SK-N-SH (cell line): ENCODE measurements around the gene NECTIN1. TPM values are rescaled to one million over a fixed set of nuclear protein-coding genes. Genes with fewer than 3 reads are reported as not detected.

Experiments used
- CTCF ChIA-PET: fragments of 300-600, 350-600 bp; formaldehyde crosslinking; extraction: SDS; loops from one replicate; lab custom pipeline; 2021; lab: Yijun Ruan, JAX
- POLR2A ChIA-PET: fragments of 350-600 bp; sonication (Branson Sonifier 250); formaldehyde crosslinking; extraction: SDS; loops from one replicate; lab custom pipeline; 2020; ENCODE audit warnings: antibody characterized with exemption, inconsistent platforms; lab: Yijun Ruan, JAX
- DNase-seq: peaks from one replicate; pipeline ENCODE4 v3.0.0; 2012
- H2AFZ ChIP-seq: fragments of 200-600 bp; sonication (generic); 2 replicates; pipeline ENCODE4 v1.8.1; 2016; ENCODE audit warnings: antibody characterized with exemption, mild to moderate bottlenecking, low read depth
- H3F3A ChIP-seq: fragments of 200-600 bp; sonication (generic); replicated peaks from 2 replicates; pipeline ENCODE3; 2016; ENCODE audit warnings: antibody characterized with exemption, mild to moderate bottlenecking; ENCODE audit not compliant: insufficient read depth
- H3K27ac ChIP-seq, 2 experiments: fragments of 200-500 bp in 1 of 2; fragments of 200-600 bp in 1 of 2; sonication (Bioruptor generic) in 1 of 2; sonication (generic), shearing (Covaris generic) in 1 of 2; 2 replicates each; pipeline versions ENCODE4 v1.5.1 to v1.6.1; 2014 to 2016; ENCODE audit warnings: low read depth in 2 of 2, inconsistent platforms in 1 of 2, low read length in 1 of 2, mild to moderate bottlenecking in 1 of 2, mixed read lengths in 1 of 2
- H3K27me3 ChIP-seq: fragments of 200-600 bp; sonication (generic), shearing (Covaris generic); 2 replicates; pipeline ENCODE4 v1.6.1; 2016; ENCODE audit warnings: mixed run types; ENCODE audit not compliant: insufficient read depth
- H3K36me3 ChIP-seq, 2 experiments: fragments of 200-500 bp in 1 of 2; fragments of 200-600 bp in 1 of 2; sonication (Bioruptor generic) in 1 of 2; sonication (generic) in 1 of 2; replicated peaks in 1 of 2; 2 replicates each; pipeline versions ENCODE3 to v1.5.1; 2014 to 2016; ENCODE audit warnings: low read length in 1 of 2, mild to moderate bottlenecking in 1 of 2; ENCODE audit not compliant: insufficient read depth in 2 of 2, control insufficient read depth in 1 of 2
- H3K4me1 ChIP-seq, 2 experiments: fragments of 200-500 bp in 1 of 2; fragments of 200-600 bp in 1 of 2; sonication (Bioruptor generic) in 1 of 2; sonication (generic), shearing (Covaris generic) in 1 of 2; 2 replicates each; pipeline versions ENCODE4 v1.5.1 to v1.6.1; 2014 to 2016; ENCODE audit warnings: low read depth in 1 of 2, low read length in 1 of 2, mixed run types in 1 of 2; ENCODE audit not compliant: insufficient read depth in 2 of 2, control insufficient read depth in 1 of 2
- H3K4me2 ChIP-seq: fragments of 200-600 bp; sonication (generic), shearing (Covaris generic); 2 replicates; pipeline ENCODE4 v1.6.1; 2017; ENCODE audit warnings: mixed run types
- H3K4me3 ChIP-seq, 2 experiments: fragments of 200-500 bp in 1 of 2; fragments of 200-600 bp in 1 of 2; sonication (Bioruptor generic) in 1 of 2; sonication (generic), shearing (Covaris generic) in 1 of 2; 2 replicates each; pipeline versions ENCODE4 v1.5.1 to v1.8.1; 2014 to 2016; ENCODE audit warnings: low read depth in 2 of 2, inconsistent platforms in 1 of 2, low read length in 1 of 2, mild to moderate bottlenecking in 1 of 2, mixed read lengths in 1 of 2, moderate library complexity in 1 of 2
- H3K79me2 ChIP-seq: fragments of 200-600 bp; sonication (generic); 2 replicates; pipeline ENCODE4 v1.8.1; 2017; ENCODE audit warnings: mild to moderate bottlenecking; ENCODE audit not compliant: insufficient read depth
- H3K9ac ChIP-seq: fragments of 200-600 bp; sonication (generic); 2 replicates; pipeline ENCODE4 v1.6.1; 2017; ENCODE audit warnings: mixed run types
- H3K9me2 ChIP-seq: fragments of 200-600 bp; sonication (generic); 2 replicates; pipeline ENCODE4 v1.6.1; 2017; ENCODE audit warnings: mixed run types
- H3K9me3 ChIP-seq: fragments of 200-600 bp; sonication (generic); 2 replicates; pipeline ENCODE4 v1.6.1; 2017; ENCODE audit warnings: mixed run types, mild to moderate bottlenecking, moderate library complexity
- H4K20me1 ChIP-seq: fragments of 200-600 bp; sonication (generic); 2 replicates; pipeline ENCODE4 v1.6.1; 2017; ENCODE audit warnings: mild to moderate bottlenecking, mixed run types; ENCODE audit not compliant: insufficient read depth
- CHD2 ChIP-seq: fragments of 150-350 bp; IDR thresholded peaks from 2 replicates; pipeline ENCODE4 v1.6.1; 2018; ENCODE audit warnings: low read length; ENCODE audit not compliant: partially characterized antibody
- EP300 ChIP-seq, 2 experiments: IDR thresholded peaks; 2 replicates each; pipeline versions ENCODE4 v1.4.0 to v1.6.1; 2012; ENCODE audit warnings: borderline replicate concordance in 1 of 2, low read depth in 1 of 2, low read length in 1 of 2
- EZH2phosphoT487 ChIP-seq: fragments of 200-600 bp; sonication (generic); IDR thresholded peaks from 2 replicates; pipeline ENCODE4 v1.6.1; 2017; ENCODE audit warnings: low read depth, mixed run types, mild to moderate bottlenecking, antibody characterized with exemption, moderate library complexity, borderline replicate concordance
- FOSL2 ChIP-seq: IDR thresholded peaks from 2 replicates; pipeline ENCODE4 v1.4.0; 2012; ENCODE audit warnings: low read depth, mild to moderate bottlenecking, moderate library complexity, borderline replicate concordance
- GABPA ChIP-seq: IDR thresholded peaks from 2 replicates; pipeline ENCODE4 v1.4.0; 2012; ENCODE audit warnings: low read depth, mild to moderate bottlenecking
- GATA2 ChIP-seq: sonication (generic); formaldehyde crosslinking; IDR thresholded peaks from 2 replicates; pipeline ENCODE4 v1.5.0; 2020; ENCODE audit warnings: mild to moderate bottlenecking, missing genetic modification reagents
- JUND ChIP-seq: IDR thresholded peaks from 2 replicates; pipeline ENCODE4 v1.4.0; 2012
- NFIC ChIP-seq: IDR thresholded peaks from 2 replicates; pipeline ENCODE4 v1.4.0; 2012; ENCODE audit warnings: borderline replicate concordance
- POLR2AphosphoS5 ChIP-seq: IDR thresholded peaks from 2 replicates; pipeline ENCODE4 v1.6.1; 2012; ENCODE audit warnings: low read depth, low read length
- RCOR1 ChIP-seq: fragments of 150-350 bp; IDR thresholded peaks from 2 replicates; pipeline ENCODE4 v1.6.1; 2017; ENCODE audit warnings: antibody characterized with exemption, low read length
- RFX5 ChIP-seq: IDR thresholded peaks from 2 replicates; pipeline ENCODE4 v1.6.1; 2012; ENCODE audit warnings: mild to moderate bottlenecking, improper control_type of control experiment, low read length
- SIN3A ChIP-seq: IDR thresholded peaks from 2 replicates; pipeline ENCODE4 v1.6.1; 2012; ENCODE audit warnings: low read depth, mild to moderate bottlenecking, low read length, moderate library complexity, borderline replicate concordance
- SMC3 ChIP-seq: IDR thresholded peaks from 2 replicates; pipeline ENCODE4 v1.6.1; 2012; ENCODE audit warnings: low read depth, low read length, improper control_type of control experiment
- TAF1 ChIP-seq: IDR thresholded peaks from 2 replicates; pipeline ENCODE4 v1.6.1; 2012; ENCODE audit warnings: low read depth, mild to moderate bottlenecking, low read length, moderate library complexity, borderline replicate concordance
- YY1 ChIP-seq: IDR thresholded peaks from 2 replicates; pipeline ENCODE4 v1.4.0; 2012; ENCODE audit warnings: low read depth, mild to moderate bottlenecking
- WGBS: methylation state at CpG from one replicate; pipeline ENCODE4 v1.1.6; 2017; ENCODE audit warnings: low lambda C conversion rate; 5-methylcytosine and 5-hydroxymethylcytosine counted together
- polyA plus RNA-seq, 3 experiments: library from polyadenylated mRNA; depleted of rRNA; stranded (reverse); fragments of >200 nt; gene quantifications; 2 replicates each; pipeline ENCODE4 v1.2.3, GENCODE V29; 2012
- TF ChIP-seq, protein P1 (sequence below): IDR thresholded peaks from 2 replicates; pipeline ENCODE4 v1.4.0; 2012; ENCODE audit warnings: low read depth
- TF ChIP-seq, protein P2 (sequence below): IDR thresholded peaks from 2 replicates; pipeline ENCODE4 v1.6.1; 2012; ENCODE audit warnings: mild to moderate bottlenecking, low read depth, low read length, moderate library complexity
- TF ChIP-seq, protein P3 (sequence below): fragments of 150-350 bp; IDR thresholded peaks from 2 replicates; pipeline ENCODE4 v1.6.1; 2017; ENCODE audit warnings: antibody characterized with exemption, low read length, low read depth, borderline replicate concordance

Gene NECTIN1
- polyA plus RNA-seq, 1 of the 3 experiments (the other 2 are of a cell fraction), result 9.1 TPM

DNA sequence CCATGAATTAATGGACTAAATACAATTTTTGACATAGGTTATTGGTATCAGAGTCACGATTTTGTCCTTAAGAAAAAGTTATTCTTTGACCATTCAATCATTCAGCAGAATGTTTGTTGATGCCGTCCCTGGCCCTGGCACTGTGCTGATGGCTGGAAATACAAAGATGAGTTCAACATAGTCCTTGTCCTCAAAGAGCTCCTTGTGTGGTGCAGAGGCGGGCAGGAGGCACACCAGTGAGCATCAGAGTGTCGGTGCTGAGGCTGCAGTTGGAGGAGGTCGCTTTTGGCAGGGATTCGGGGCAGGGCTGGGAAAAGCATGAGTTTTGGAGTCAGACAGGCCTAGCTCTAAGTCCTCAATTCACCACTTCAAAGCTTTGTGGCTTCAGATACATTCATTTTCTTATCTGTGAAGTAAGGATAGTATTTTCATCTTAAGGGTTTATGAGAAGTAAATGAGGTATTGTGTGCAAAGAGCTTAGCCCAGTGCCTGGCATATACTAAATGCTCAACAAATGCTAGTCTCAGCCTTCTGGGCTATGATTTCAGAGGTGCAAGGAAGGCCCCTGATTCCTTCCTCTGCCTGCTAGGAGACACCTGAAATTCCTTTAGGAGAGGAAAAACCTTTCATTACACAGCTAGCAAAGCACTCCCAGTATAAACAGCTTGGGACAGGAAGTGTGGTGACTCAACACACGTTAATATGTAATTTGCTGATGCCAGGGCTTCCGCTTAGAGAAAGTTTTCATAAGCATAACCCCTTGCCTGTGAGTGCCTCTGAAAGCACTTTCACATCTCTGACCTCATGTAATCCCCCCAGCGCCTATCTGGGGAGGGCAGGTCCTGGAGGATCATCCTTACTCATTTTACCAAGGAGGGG lies 113.8 kb downstream of the NECTIN1 start (continued):
- TF ChIP-seq EP300 (IDR thresholded peaks at IDR 0.05; ENCODE audit: borderline replicate concordance in 1 of 2, low read depth in 1 of 2, low read length in 1 of 2) (peak in 1 of 2 experiments; percentile 24; a peak in 1 of 4 replicates), GABPA (peak; percentile 44; the same call in 1 of the 2 replicates)

DNA sequence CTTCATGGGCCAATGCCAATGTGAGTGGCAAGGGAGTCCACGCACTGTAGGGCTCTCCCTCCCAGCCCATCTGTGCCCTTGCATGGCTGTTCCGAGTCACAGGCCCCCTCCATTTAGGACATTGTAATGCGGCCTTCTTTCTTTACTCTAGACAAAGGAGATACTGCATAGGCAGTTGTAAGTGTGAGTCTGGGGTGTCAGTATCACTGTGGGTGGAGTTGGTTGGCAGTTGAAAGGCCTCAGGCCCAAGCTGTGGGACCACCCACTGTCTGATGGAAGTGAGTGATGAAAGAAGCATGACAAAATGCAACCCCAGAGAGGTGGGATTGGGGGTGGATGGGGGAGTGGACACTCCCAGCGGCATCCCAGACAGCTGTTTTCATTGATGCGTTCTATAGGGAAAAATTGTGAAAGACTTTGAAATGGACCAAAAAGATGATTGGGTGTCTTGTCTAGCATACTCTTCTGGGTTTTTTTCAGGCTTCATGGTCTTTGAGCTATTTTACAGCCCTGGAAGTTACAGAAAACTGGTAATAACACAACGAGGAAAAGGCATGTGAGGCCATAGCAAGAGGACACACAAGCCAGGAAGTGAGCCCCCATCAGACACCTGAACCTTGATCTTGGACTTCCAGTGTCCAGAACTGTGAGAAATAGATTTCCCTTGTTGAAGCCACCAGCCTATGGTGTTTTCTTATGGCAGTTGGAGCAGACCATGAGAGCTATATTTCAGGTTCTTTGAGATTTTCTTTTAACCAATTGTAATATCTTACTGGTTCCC lies 114.6 kb downstream of the NECTIN1 start:
- CTCF ChIA-PET, result interaction anchor here (1.6 to 1.9 kb wide), 3 partner anchors 11 to 35 kb away, joined by 3 to 8 read pairs (median 4); no protein-coding TSS in a partner anchor
- 90% methylated on average over 6 of the region's 6 CpGs for WGBS
- DNase-seq, result no peak
- TF ChIP-seq GATA2, result no peak
- Histone ChIP-seq H3K27ac (0 out of 4 replicates have a peak overlapping the region, but pooled peaks of 1 of the 2 experiments have one; percentile 74), H4K20me1 (no peaks in the 10 kb centered on the region), H3F3A (peaks cover 10% of the 10 kb centered on the region), H3K9ac (no peak overlapping the region), H3K79me2 (no peaks in the 10 kb centered on the region), H3K9me2 (no peaks in the 10 kb centered on the region), H3K36me3 (no peaks in the 10 kb centered on the region), H2AFZ (no peak overlapping the region), H3K4me1 (peaks cover 0 to 15% of the 10 kb centered on the region in 2 experiments; a peak in 2 of 4 replicates), H3K4me3 (no peak overlapping the region), H3K4me2 (no peak overlapping the region), H3K27me3 (no peaks in the 10 kb centered on the region), H3K9me3 (no peaks in the 10 kb centered on the region)
- POLR2A ChIA-PET, result no interaction called here

DNA sequence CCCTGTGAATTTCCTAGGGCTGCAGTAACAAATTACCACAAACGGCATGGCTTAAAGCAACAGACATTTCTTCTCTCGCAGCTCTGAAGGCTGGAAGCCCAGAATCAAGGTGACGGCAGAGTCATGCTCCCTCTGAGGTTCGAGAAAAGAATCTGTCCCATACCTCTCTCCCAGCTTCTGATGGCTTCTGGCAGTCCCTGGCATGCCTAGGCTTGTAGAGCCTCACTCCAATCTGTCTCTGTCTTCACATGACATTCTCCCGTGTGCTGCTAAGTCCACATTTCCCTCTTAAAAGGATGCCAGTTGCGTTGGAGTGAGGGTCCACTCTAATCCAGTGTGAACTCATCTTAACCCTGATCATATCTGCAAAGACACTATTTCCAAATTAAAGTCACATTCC lies 116.2 kb downstream of the NECTIN1 start:
- Histone ChIP-seq H3K36me3 (no peaks in the 10 kb centered on the region), H3K27me3 (no peaks in the 10 kb centered on the region), H3K79me2 (no peaks in the 10 kb centered on the region), H3K4me3 (no peak overlapping the region), H3K9me3 (no peaks in the 10 kb centered on the region), H3K9ac (no peak overlapping the region), H3K4me1 (peaks cover 0 to 15% of the 10 kb centered on the region in 2 experiments; a peak in 3 of 4 replicates), H3K27ac (no peak overlapping the region), H3K9me2 (no peaks in the 10 kb centered on the region), H3F3A (peaks cover 10% of the 10 kb centered on the region), H2AFZ (no peak overlapping the region), H4K20me1 (no peaks in the 10 kb centered on the region), H3K4me2 (no peak overlapping the region)
- DNase-seq, result no peak
- 78% methylated on average over 6 of the region's 6 CpGs for WGBS
- POLR2A ChIA-PET, result no interaction called here
- TF ChIP-seq, protein P1, sequence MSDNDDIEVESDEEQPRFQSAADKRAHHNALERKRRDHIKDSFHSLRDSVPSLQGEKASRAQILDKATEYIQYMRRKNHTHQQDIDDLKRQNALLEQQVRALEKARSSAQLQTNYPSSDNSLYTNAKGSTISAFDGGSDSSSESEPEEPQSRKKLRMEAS, result no peak
- TF ChIP-seq RCOR1 (no peak), YY1 (no peak), SMC3 (no peak), SIN3A (no peak), POLR2AphosphoS5 (no peak), TAF1 (no peak), EZH2phosphoT487 (no peak), GABPA (no peak), CHD2 (no peak), NFIC (no peak), FOSL2 (no peak), RFX5 (no peak), JUND (no peak), EP300 (IDR thresholded peaks at IDR 0.05; ENCODE audit: borderline replicate concordance in 1 of 2, low read depth in 1 of 2, low read length in 1 of 2) (no peak)
- TF ChIP-seq, protein P2, sequence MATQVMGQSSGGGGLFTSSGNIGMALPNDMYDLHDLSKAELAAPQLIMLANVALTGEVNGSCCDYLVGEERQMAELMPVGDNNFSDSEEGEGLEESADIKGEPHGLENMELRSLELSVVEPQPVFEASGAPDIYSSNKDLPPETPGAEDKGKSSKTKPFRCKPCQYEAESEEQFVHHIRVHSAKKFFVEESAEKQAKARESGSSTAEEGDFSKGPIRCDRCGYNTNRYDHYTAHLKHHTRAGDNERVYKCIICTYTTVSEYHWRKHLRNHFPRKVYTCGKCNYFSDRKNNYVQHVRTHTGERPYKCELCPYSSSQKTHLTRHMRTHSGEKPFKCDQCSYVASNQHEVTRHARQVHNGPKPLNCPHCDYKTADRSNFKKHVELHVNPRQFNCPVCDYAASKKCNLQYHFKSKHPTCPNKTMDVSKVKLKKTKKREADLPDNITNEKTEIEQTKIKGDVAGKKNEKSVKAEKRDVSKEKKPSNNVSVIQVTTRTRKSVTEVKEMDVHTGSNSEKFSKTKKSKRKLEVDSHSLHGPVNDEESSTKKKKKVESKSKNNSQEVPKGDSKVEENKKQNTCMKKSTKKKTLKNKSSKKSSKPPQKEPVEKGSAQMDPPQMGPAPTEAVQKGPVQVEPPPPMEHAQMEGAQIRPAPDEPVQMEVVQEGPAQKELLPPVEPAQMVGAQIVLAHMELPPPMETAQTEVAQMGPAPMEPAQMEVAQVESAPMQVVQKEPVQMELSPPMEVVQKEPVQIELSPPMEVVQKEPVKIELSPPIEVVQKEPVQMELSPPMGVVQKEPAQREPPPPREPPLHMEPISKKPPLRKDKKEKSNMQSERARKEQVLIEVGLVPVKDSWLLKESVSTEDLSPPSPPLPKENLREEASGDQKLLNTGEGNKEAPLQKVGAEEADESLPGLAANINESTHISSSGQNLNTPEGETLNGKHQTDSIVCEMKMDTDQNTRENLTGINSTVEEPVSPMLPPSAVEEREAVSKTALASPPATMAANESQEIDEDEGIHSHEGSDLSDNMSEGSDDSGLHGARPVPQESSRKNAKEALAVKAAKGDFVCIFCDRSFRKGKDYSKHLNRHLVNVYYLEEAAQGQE, result no peak
- TF ChIP-seq, protein P3, sequence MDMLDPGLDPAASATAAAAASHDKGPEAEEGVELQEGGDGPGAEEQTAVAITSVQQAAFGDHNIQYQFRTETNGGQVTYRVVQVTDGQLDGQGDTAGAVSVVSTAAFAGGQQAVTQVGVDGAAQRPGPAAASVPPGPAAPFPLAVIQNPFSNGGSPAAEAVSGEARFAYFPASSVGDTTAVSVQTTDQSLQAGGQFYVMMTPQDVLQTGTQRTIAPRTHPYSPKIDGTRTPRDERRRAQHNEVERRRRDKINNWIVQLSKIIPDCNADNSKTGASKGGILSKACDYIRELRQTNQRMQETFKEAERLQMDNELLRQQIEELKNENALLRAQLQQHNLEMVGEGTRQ, result no peak
- CTCF ChIA-PET, result interaction anchor here (1.4 kb wide), 1 partner anchor 10 kb away, joined by 3 read pairs; no protein-coding TSS in a partner anchor
